Measurements from ENCODE around the gene ZNRF1. TPM values are rescaled to one million over a fixed set of nuclear protein-coding genes. Genes with fewer than 3 reads are reported as not detected.

Gene ZNRF1
- total RNA-seq, 3 donors from 2014 or later (not counting 1 experiment from before 2014, with no cell fraction given) = 2.4 to 5.1 (median 3.4) TPM

- 98% methylated on average over 4 of the region's 4 CpGs for WGBS (ENCODE audit: insufficient coverage)
- ATAC-seq (no peak), DNase-seq (no peak)
- Histone ChIP-seq H3K4me1 (ENCODE audit: control insufficient read depth, insufficient read depth, low read length) (peaks cover 8% of the 10 kb centered on the region), H3K27ac (ENCODE audit: low read length) (no peak overlapping the region), H3K9me3 (ENCODE audit: control insufficient read depth, insufficient read depth, low read length) (no peaks in the 10 kb centered on the region), H3K27me3 (ENCODE audit: control insufficient read depth, insufficient read depth, low read length) (no peaks in the 10 kb centered on the region), H3K36me3 (ENCODE audit: control insufficient read depth, insufficient read depth, low read length) (no peaks in the 10 kb centered on the region), H3K4me3 (ENCODE audit: low read length) (no peak overlapping the region)
- H3K27me3 Mint-ChIP-seq (ENCODE audit: low read depth in 2 of 2) = peaks cover 11 to 19% of the 10 kb centered on the region in 2 donors
- TF ChIP-seq CTCF (IDR thresholded peaks at IDR 0.05) = no peak
- H3K4me1 Mint-ChIP-seq = no peaks in the 10 kb centered on the region
- no peak overlapping the region for H3K4me3 Mint-ChIP-seq
- H3K9me3 Mint-ChIP-seq = no peaks in the 10 kb centered on the region
- no peak overlapping the region for H3K27ac Mint-ChIP-seq
- intact Hi-C loops (cut with micrococcal nuclease) = no loop called here
- no peaks in the 10 kb centered on the region for H3K36me3 Mint-ChIP-seq
Observed at GRCh38 chr16:75058806-75059205, 60.0 kb downstream of the ZNRF1 start.

- Histone ChIP-seq H3K27me3 (ENCODE audit: control insufficient read depth, insufficient read depth, low read length) (no peaks in the 10 kb centered on the region), H3K9me3 (ENCODE audit: control insufficient read depth, insufficient read depth, low read length) (no peaks in the 10 kb centered on the region), H3K4me3 (ENCODE audit: low read length) (no peak overlapping the region), H3K27ac (ENCODE audit: low read length) (no peak overlapping the region), H3K36me3 (ENCODE audit: control insufficient read depth, insufficient read depth, low read length) (no peaks in the 10 kb centered on the region), H3K4me1 (ENCODE audit: control insufficient read depth, insufficient read depth, low read length) (peaks cover 14% of the 10 kb centered on the region)
- Mint-ChIP-seq H3K9me3 (no peaks in the 10 kb centered on the region), H3K4me3 (no peak overlapping the region), H3K36me3 (no peaks in the 10 kb centered on the region), H3K27ac (no peak overlapping the region), H3K27me3 (ENCODE audit: low read depth in 2 of 2) (peaks cover 11 to 19% of the 10 kb centered on the region in 2 donors), H3K4me1 (peaks cover 1% of the 10 kb centered on the region in 2 donors)
- TF ChIP-seq CTCF (IDR thresholded peaks at IDR 0.05) = no peak
- 97% methylated on average over 5 of the region's 5 CpGs for WGBS (ENCODE audit: insufficient coverage)
- ATAC-seq (no peak), DNase-seq (no peak)
- intact Hi-C loops (cut with micrococcal nuclease) = no loop called here
Observed at GRCh38 chr16:75059411-75059810, 60.6 kb downstream of the ZNRF1 start.

- intact Hi-C loops (cut with micrococcal nuclease) = no loop called here
- no peaks in the 10 kb centered on the region for H3K36me3 Mint-ChIP-seq
- no peaks in the 10 kb centered on the region for H3K9me3 ChIP-seq (ENCODE audit: control insufficient read depth, insufficient read depth, low read length)
- H3K4me1 ChIP-seq (ENCODE audit: control insufficient read depth, insufficient read depth, low read length) = peaks cover 28% of the 10 kb centered on the region
- no peak overlapping the region for H3K27ac ChIP-seq (ENCODE audit: low read length)
- H3K4me3 ChIP-seq (ENCODE audit: low read length) = no peak overlapping the region
- DNase-seq = no peak
- H3K27me3 ChIP-seq (ENCODE audit: control insufficient read depth, insufficient read depth, low read length) = no peaks in the 10 kb centered on the region
- no peaks in the 10 kb centered on the region for H3K9me3 Mint-ChIP-seq
- WGBS (ENCODE audit: insufficient coverage) = 73% methylated on average over 7 of the region's 8 CpGs
- H3K27me3 Mint-ChIP-seq (ENCODE audit: low read depth in 2 of 2) = peaks cover 11 to 22% of the 10 kb centered on the region in 2 donors
- no peaks in the 10 kb centered on the region for H3K36me3 ChIP-seq (ENCODE audit: control insufficient read depth, insufficient read depth, low read length)
- no peak for ATAC-seq
- no peak overlapping the region for H3K27ac Mint-ChIP-seq
- H3K4me1 Mint-ChIP-seq = peaks cover 14 to 15% of the 10 kb centered on the region in 2 donors
- no peak for TF ChIP-seq CTCF (IDR thresholded peaks at IDR 0.05)
- H3K4me3 Mint-ChIP-seq = no peak overlapping the region
Observed at GRCh38 chr16:75060723-75061122, 61.9 kb downstream of the ZNRF1 start.

GRCh38 chr16:75061669-75062068, 62.8 kb downstream of the ZNRF1 start:
- no peaks in the 10 kb centered on the region for H3K36me3 ChIP-seq (ENCODE audit: control insufficient read depth, insufficient read depth, low read length)
- H3K36me3 Mint-ChIP-seq = no peaks in the 10 kb centered on the region
- intact Hi-C loops (cut with micrococcal nuclease) = no loop called here
- H3K9me3 Mint-ChIP-seq = no peaks in the 10 kb centered on the region
- no peak for DNase-seq
- no peak overlapping the region for H3K27ac Mint-ChIP-seq
- no peak overlapping the region for H3K4me3 Mint-ChIP-seq
- H3K9me3 ChIP-seq (ENCODE audit: control insufficient read depth, insufficient read depth, low read length) = no peaks in the 10 kb centered on the region
- H3K27ac ChIP-seq (ENCODE audit: low read length) = no peak overlapping the region
- H3K27me3 Mint-ChIP-seq (ENCODE audit: low read depth in 2 of 2) = peaks cover 12 to 20% of the 10 kb centered on the region in 2 donors
- H3K27me3 ChIP-seq (ENCODE audit: control insufficient read depth, insufficient read depth, low read length) = no peaks in the 10 kb centered on the region
- H3K4me1 ChIP-seq (ENCODE audit: control insufficient read depth, insufficient read depth, low read length) = peaks cover 30% of the 10 kb centered on the region
- H3K4me1 Mint-ChIP-seq = peaks cover 17 to 20% of the 10 kb centered on the region in 2 donors
- H3K4me3 ChIP-seq (ENCODE audit: low read length) = no peak overlapping the region
- TF ChIP-seq CTCF (IDR thresholded peaks at IDR 0.05) = no peak
- ATAC-seq = no peak
- 53% methylated on average over 3 of the region's 3 CpGs for WGBS (ENCODE audit: insufficient coverage)
